Mesenchymal stem cell (in vitro differentiated cells and primary cell): Measurements from ENCODE around the gene RPS15A.
"Not testable (repeated sequence)": the region's sequence is repeated elsewhere in the genome, so short reads cannot be mapped to it uniquely, and the experiment has no call there.

ENCODE experiments used
- DNase-seq: peaks from one replicate; pipeline ENCODE4 v3.0.0-alpha.2; 2013
- H2AFZ ChIP-seq: one replicate; pipeline ENCODE4 v1.6.1; 2013; ENCODE audit warnings: low read depth, mild to moderate bottlenecking, control low read depth, inconsistent platforms, low read length, moderate library complexity
- H2AK5ac ChIP-seq: 2 replicates; pipeline ENCODE4 v1.6.1; 2013; ENCODE audit warnings: low read length, moderate library complexity, mild to moderate bottlenecking, inconsistent platforms; ENCODE audit not compliant: severe bottlenecking
- H2BK120ac ChIP-seq: one replicate; pipeline ENCODE4 v1.6.1; 2013; ENCODE audit warnings: low read depth, mild to moderate bottlenecking, inconsistent platforms, low read length, moderate library complexity
- H2BK12ac ChIP-seq, 2 experiments: one replicate each; pipeline ENCODE4 v1.6.1; 2013; ENCODE audit warnings: inconsistent platforms in 2 of 2, low read length in 2 of 2, mild to moderate bottlenecking in 2 of 2, moderate library complexity in 2 of 2, control low read depth in 1 of 2
- H2BK15ac ChIP-seq: one replicate; pipeline ENCODE4 v1.6.1; 2013; ENCODE audit warnings: mild to moderate bottlenecking, low read depth, inconsistent platforms; ENCODE audit not compliant: poor library complexity, severe bottlenecking
- H2BK5ac ChIP-seq: 2 replicates; pipeline ENCODE4 v1.6.1; 2013; ENCODE audit warnings: low read depth, mild to moderate bottlenecking, low read length, control low read depth, inconsistent platforms; ENCODE audit not compliant: poor library complexity, severe bottlenecking
- H3K14ac ChIP-seq, 2 experiments: one replicate each; pipeline ENCODE4 v1.6.1; 2013; ENCODE audit warnings: inconsistent platforms in 2 of 2, low read length in 2 of 2, control low read depth in 1 of 2, mild to moderate bottlenecking in 1 of 2, moderate library complexity in 1 of 2
- H3K18ac ChIP-seq, 2 experiments: one replicate each; pipeline ENCODE4 v1.6.1; 2013; ENCODE audit warnings: inconsistent platforms in 2 of 2, low read length in 2 of 2, control low read depth in 1 of 2, low read depth in 1 of 2, mild to moderate bottlenecking in 1 of 2
- H3K23ac ChIP-seq, 2 experiments: one replicate each; pipeline ENCODE4 v1.6.1; 2013; ENCODE audit warnings: inconsistent platforms in 2 of 2, low read length in 2 of 2, mild to moderate bottlenecking in 2 of 2, moderate library complexity in 2 of 2, control low read depth in 1 of 2
- H3K27ac ChIP-seq: 2 replicates; pipeline ENCODE4 v1.5.1; 2013; ENCODE audit warnings: mild to moderate bottlenecking, moderate library complexity, low read length, control low read depth, inconsistent platforms; ENCODE audit not compliant: poor library complexity, severe bottlenecking
- H3K27me3 ChIP-seq, 2 experiments: 2 replicates each; pipeline versions ENCODE4 v1.6.1 to v1.7.0; 2013; ENCODE audit warnings: low read length in 2 of 2, mild to moderate bottlenecking in 2 of 2, moderate library complexity in 2 of 2, control low read depth in 1 of 2, inconsistent platforms in 1 of 2; ENCODE audit not compliant: control insufficient read depth in 1 of 2, insufficient read depth in 1 of 2
- H3K36me3 ChIP-seq, 2 experiments: 2 replicates each; pipeline versions ENCODE4 v1.6.1 to v1.7.0; 2013; ENCODE audit warnings: low read length in 2 of 2, control low read depth in 1 of 2, inconsistent platforms in 1 of 2, low read depth in 1 of 2, mild to moderate bottlenecking in 1 of 2; ENCODE audit not compliant: insufficient read depth in 2 of 2, control insufficient read depth in 1 of 2
- H3K4ac ChIP-seq, 2 experiments: one replicate each; pipeline ENCODE4 v1.6.1; 2013; ENCODE audit warnings: inconsistent platforms in 2 of 2, low read length in 2 of 2, mild to moderate bottlenecking in 2 of 2, moderate library complexity in 2 of 2, control low read depth in 1 of 2, low read depth in 1 of 2
- H3K4me1 ChIP-seq: 2 replicates; pipeline ENCODE4 v1.6.1; 2013; ENCODE audit warnings: low read depth, low read length, control low read depth; ENCODE audit not compliant: control insufficient read depth, insufficient read depth
- H3K4me2 ChIP-seq: 2 replicates; pipeline ENCODE4 v1.6.1; 2013; ENCODE audit warnings: low read length, mild to moderate bottlenecking, inconsistent platforms; ENCODE audit not compliant: poor library complexity, severe bottlenecking
- H3K4me3 ChIP-seq, 2 experiments: 2 replicates each; pipeline versions ENCODE4 v1.5.1 to v1.7.0; 2013; ENCODE audit warnings: low read length in 2 of 2, mild to moderate bottlenecking in 2 of 2, control low read depth in 1 of 2, low read depth in 1 of 2; ENCODE audit not compliant: insufficient read depth in 1 of 2
- H3K79me1 ChIP-seq: replicated peaks from 2 replicates; pipeline ENCODE4 v1.6.1; 2013; ENCODE audit warnings: mild to moderate bottlenecking, control low read depth, low read length, inconsistent platforms; ENCODE audit not compliant: poor library complexity, severe bottlenecking
- H3K9ac ChIP-seq: 2 replicates; pipeline ENCODE4 v1.7.0; 2013; ENCODE audit warnings: mild to moderate bottlenecking, low read length, moderate library complexity
- H3K9me3 ChIP-seq: 2 replicates; pipeline ENCODE4 v1.7.0; 2013; ENCODE audit warnings: mild to moderate bottlenecking, low read length; ENCODE audit not compliant: control insufficient read depth
- H4K8ac ChIP-seq: one replicate; pipeline ENCODE4 v1.6.1; 2013; ENCODE audit warnings: inconsistent platforms, mild to moderate bottlenecking, low read length, moderate library complexity
- H4K91ac ChIP-seq: one replicate; pipeline ENCODE4 v1.6.1; 2013; ENCODE audit warnings: mild to moderate bottlenecking, low read length, inconsistent platforms
- WGBS: methylation state at CpG from one replicate; pipeline ENCODE4 v1.1.7; 2013; ENCODE audit warnings: mixed read lengths; 5-methylcytosine and 5-hydroxymethylcytosine counted together

The RPS15A gene

GRCh38 chr16:18734279-18734678, 55.9 kb downstream of the RPS15A start:
- not testable (repeated sequence) for H2BK12ac ChIP-seq, H4K91ac ChIP-seq, H3K79me1 ChIP-seq, H2AK5ac ChIP-seq, H3K4me3 ChIP-seq, H3K4ac ChIP-seq, H3K4me2 ChIP-seq, H2BK120ac ChIP-seq, H2BK15ac ChIP-seq, H3K36me3 ChIP-seq, H4K8ac ChIP-seq, H3K27ac ChIP-seq, H3K14ac ChIP-seq, H2BK5ac ChIP-seq, H3K23ac ChIP-seq, H3K9ac ChIP-seq, DNase-seq, H3K27me3 ChIP-seq, H3K4me1 ChIP-seq, H3K9me3 ChIP-seq, H2AFZ ChIP-seq, H3K18ac ChIP-seq
- 97% methylated on average over 13 of the region's 27 CpGs for WGBS
